T follicular helper cell (primary cell): ENCODE results near the gene CREBBP.
A peak's percentile ranks its signal among the peaks of the same experiment; 100 is the strongest.
"Not testable (repeated sequence)": the region's sequence is repeated elsewhere in the genome, so short reads cannot be mapped to it uniquely, and the experiment has no call there.

Experiments used
- DNase-seq: peaks from one replicate; pipeline ENCODE4 v3.0.0-alpha.2; 2020; ENCODE audit warnings: low read depth
- total RNA-seq, 2 experiments: gene quantifications; one replicate each; lab custom pipeline; 2026; lab: John Stamatoyannopoulos, UW

Gene CREBBP
- 84.8 to 219 reads per million in 2 experiments for total RNA-seq

DNA sequence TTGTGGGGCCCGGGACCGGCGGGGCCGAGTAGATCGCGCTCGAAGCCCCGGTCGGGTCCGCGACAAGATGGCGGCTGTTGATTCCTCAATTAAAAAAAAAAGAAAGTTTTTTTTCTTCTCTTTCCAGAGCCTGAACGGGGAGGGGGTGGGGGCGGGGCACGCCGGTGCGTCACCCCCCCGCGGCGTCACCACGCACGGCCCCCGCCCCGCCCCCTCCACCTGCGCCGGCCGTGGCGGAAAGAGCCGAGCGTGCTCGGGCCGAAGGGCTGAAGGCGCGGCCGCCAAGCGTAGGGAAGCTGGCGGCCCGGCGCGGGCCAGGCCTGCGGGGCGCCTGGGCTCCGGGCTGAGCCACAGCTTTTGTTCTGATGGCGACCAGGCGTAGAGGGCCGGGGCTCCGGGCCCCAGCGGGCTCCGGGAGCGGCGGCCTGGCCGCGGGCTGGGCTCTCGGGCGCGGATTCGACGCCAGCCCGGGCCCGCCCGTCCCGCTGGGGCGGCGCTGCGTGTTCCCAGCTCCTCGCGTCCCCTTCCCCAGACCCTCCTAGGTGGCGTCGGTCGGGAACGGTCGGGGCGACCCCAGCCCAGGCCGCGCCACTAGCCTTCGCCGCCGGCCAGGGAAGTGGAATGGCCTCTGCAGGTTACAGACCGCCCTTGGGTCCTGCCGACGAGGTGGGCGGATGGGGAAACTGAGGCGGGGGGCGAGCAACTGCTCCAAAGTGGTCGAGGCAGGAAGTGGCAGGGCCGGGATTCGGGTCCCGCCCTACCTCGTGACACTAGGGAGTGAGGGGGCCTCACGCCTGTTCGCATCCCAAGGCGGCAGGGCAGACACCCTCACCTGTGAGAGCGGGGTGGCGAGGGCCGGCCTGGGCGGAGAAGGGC lies at the start of gene CREBBP:
TSS of gene CREBBP (minus strand) at position 91 of the 876 bp plus-strand sequence. CDS start 797 bp downstream, outside the sequence.
- DNase-seq = peak; percentile 83

GRCh38 chr16:3927147-3927546 lies 46.6 kb upstream of the CREBBP start:
- DNase-seq = not testable (repeated sequence)

DNA sequence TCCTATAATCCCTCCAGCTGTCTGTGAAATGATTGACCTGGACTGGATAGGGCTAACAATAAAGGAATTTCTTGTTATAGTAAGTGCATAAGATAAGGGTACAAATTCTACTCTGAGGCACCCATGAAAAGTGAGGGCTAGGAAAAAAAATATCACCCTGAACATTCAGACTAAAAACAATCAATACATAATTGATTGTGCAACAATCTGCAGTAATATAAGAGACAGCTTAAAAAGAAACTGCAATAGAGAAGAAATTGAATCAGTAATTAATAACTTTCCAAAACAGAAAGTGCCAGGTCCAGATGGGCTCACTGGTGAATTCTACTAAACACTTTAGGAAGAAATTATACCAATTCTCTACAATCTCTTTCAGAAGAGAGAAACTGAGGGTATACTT lies 44.2 kb upstream of the CREBBP start:
- no peak for DNase-seq

GRCh38 chr16:3922241-3922640 lies 41.7 kb upstream of the CREBBP start:
- DNase-seq = no peak

DNA sequence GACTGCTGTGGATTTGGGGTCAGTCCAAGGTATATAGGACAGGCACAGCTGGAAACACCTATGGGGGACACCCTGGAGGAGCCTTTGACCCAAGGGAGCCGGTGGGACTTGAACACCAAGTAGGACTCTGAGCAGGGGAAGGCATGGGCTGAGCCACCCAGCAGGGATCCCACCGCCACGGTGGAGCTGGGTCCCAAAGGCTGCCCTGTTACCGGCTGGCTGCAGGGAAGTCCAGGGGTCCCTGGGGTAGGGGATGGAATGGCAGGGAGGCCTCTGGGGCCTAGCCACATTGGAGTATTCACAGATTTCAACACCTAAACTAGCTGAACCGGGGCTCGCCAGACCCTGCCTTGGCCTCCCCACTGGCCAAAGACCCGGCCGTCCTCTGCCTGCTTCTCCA lies 39.7 kb upstream of the CREBBP start:
- DNase-seq = no peak

DNA sequence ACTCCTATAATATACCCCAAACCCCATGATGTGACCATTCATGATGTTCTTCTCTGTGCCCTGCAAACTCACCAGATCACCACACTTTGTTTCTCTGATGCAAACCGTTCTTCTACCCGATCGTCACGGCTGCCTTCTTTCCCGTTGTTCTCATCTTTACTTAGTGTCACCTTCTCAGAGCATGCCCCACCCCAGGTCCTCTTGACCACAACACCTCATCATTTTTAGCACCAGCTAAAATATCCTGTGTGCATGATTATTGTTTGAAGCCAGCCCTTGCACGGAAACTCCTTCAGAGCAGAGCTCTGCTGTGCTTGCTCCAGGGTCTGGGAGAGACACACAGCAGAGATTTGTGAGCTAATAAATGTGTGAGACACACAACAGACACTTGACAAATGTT lies 38.9 kb upstream of the CREBBP start:
- no peak for DNase-seq

- no peak for DNase-seq
Observed at GRCh38 chr16:3915426-3916260, 35.1 kb upstream of the CREBBP start.

DNA sequence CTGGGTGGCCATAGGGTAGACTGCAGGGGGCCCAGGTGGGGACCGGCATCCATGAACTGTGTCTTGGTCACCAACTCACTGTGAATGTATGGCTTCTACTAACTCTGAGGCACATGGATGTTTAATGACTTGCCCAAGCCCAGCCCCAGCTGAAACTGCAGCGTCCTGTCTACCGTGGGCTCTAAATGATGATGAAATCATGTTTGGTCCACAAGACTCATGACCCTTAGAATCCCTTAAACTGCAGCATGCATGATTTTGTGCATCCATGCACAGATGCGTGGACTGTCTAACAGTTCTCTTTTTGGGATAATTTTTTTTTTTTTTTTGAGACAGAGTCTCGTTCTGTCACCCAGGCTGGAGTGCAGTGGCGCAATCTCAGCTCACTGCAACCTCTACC lies 32.4 kb upstream of the CREBBP start:
- no peak for DNase-seq

DNA sequence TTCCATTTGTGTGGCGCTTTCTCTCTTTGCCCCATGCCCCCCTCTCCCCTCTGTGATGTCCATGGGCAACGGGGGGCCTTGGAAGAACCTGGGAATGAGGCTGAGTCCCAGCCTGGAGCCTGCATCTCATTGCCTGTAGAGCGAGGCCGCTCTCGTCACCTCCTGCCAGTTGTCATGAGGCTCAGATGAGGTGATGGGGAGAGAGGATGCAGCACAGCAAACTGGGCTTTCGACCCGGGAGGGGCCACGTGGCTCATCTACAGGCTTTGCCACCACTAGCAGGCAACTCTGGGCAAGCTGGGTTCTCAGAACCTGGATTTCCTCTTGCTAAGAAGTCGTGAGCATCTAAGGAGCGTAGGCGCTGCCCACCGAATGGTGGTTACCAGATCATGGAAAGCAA lies 31.9 kb upstream of the CREBBP start:
- DNase-seq = no peak

- DNase-seq = not testable (repeated sequence)
Observed at GRCh38 chr16:3911741-3912140, 31.2 kb upstream of the CREBBP start.

DNA sequence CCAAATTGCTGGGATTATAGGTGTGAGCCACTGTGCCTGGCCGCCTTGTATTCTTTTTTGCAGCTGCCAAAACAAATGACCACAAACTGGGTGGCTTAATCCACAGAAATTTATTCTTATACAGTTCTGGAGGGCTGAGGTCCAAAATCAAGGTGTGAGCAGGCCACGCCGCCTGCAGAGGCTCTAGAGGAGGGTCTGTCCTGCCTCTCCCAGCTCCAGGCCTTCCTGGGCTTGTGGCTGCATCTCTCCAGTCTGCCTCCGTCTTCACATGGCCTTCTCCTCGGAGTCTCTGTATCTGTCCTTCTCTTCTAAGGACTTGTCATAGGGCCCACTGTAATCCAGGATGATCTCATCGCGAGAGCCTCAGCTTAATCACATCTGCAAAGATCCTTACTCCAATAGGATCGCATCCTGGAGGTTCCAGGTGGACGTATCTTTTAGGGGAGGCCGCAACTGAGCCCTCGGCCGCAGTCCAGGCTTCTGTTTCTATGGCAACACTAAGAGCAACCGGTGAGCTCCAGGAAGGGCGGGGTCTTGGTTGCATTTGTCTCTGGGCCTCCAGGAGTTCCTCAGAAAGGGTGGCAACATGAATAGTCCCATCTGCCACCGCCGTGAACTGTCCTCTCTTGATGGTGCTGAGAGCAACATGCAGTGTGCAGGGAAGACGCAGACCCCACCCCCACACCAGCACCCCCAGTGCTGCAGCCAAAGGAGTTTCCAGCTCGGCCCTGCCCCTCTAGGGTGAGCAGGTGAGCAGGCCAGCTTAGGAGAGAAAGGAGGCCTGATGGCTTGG lies 29.5 kb upstream of the CREBBP start:
- DNase-seq = no peak

DNA sequence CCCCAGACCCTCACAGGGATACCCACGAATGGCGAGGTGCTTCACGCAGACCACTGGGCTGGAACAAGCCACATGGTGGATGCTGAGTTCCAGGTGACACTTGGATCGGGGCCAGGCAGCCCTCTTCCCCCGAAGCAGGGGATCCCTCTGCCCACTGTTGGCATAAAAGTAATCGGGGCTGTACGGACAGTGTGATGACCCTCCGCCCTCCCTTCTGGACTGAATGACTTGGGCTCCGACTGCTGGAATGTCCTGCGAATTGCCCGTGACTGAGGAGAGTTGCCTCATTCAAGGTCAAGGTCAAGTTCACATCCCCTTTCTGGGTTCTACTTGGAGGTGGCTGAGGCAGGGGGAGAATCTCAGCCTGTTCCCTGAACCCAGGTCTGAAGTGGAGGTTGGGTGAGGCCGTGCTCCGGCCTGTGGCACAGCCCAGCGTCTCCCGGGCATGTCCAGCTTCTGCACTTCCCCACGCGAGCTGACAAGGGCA lies 28.5 kb upstream of the CREBBP start:
- DNase-seq = no peak

GRCh38 chr16:3907586-3907985 lies 27.1 kb upstream of the CREBBP start:
- no peak for DNase-seq

DNA sequence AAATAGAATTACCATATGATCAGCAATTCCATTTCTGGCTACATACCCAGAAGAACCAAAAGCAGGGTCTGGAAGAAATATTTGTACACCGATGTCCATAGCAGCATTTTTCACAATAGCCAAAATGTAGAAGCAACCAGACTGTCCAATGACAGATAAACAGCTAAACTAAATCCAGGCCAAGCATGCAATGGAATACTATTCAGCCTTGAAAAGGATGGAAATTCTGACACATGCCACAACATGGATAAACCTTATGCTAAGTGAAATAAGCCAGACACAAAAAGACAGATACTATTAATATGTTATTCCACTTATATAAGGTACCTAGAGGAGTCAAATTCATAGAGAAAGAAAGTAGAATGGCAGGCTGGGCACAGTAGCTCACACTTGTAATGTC lies 25.9 kb upstream of the CREBBP start:
- no peak for DNase-seq

DNA sequence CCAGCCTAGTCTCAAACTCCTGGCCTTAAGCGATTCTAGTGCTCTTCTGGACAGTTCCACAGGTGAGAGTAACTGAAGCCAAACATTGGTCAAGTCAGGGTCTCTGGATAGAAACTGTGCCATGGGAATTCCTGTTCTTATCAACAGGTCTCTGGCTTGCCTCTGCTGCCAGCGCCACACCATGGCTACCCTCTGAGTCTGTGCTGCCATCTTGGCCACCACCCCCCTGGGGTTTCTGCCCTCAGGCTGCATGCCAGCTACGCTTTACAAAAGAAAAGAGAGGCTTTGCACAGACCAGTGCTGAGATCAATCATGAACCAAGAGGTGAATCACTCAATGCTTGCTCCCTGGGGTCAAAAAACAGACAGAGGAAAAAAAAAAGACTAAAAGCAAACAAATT lies 24.4 kb upstream of the CREBBP start:
- DNase-seq = no peak

DNA sequence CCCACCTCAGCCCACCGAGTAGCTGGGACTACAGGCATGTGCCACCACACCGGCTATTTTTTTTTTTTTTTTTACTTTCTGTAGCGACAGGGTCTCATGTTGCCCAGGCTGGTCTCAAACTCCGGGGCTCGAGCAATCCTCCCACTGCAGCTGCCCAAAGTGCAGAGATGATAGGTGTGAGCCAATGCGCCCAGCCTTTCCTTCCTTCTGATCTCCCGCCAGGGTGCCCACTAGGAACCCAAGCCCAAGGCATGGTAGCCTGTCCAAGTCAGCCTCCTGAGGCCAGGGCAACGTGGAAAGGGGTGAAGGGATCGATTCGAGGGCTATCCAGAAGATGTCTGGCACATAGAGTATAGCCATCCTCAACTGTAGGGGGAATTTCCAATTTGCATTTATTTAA lies 9.6 kb upstream of the CREBBP start:
- no peak for DNase-seq

GRCh38 chr16:3889059-3889458 lies 8.5 kb upstream of the CREBBP start:
- DNase-seq = no peak

DNA sequence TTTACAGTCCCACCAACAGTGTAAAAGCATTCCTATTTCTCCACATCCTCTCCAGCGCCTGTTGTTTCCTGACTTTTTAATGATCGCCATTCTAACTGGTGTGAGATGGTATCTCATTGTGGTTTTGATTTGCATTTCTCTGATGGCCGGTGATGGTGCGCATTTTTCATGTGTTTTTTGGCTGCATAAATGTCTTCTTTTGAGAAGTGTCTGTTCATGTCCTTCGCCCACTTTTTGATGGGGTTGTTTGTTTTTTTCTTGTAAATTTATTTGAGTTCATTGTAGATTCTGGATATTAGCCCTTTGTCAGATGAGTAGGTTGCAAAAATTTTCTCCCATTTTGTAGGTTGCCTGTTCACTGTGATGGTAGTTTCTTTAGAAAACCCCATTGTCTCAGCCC lies 5.5 kb upstream of the CREBBP start:
- DNase-seq = not testable (repeated sequence)

DNA sequence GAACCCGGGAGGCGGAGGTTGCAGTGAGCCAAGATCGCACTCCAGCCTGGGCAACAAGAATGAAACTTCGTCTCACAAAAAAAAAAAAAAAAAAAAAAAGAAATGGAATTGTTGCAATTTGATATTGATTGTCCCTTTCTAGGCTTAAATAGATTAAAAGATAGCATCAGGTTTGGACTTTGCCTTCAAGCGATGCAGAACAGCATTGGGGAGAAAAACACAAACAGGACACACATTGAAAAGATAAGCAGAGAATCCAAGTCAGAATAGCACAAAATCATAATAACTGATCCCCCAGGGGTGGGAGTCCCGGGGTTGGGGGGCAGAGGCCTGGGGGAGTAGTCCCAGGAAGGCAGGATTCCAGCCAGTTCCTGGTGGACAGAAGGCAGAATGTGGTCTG lies 3.9 kb upstream of the CREBBP start:
- DNase-seq = no peak

DNA sequence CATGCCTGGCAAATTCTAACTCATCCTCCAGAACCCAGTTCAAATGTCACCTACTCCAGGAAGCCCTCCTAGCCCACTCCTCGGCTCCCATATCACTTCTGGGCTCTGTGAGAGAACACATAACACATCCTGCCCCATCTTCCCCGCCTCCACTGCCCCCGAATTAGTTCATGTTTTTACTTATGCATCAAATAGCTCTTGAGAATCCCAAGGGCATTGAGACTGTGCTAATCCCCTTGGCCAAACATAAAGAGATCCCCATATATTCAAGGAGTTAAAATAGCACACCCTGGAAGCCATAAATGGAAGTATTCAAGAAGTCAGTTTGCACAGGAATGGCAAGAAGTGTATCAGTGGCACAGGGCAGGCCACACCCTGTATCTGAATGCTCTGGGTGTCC lies 2.0 kb upstream of the CREBBP start:
- DNase-seq = no peak

- DNase-seq = no peak
Observed at GRCh38 chr16:3881499-3881990, 1.0 kb upstream of the CREBBP start.
